Fibroblast of peridontal ligament (primary cell): ENCODE data around the gene SYT13.

Experiments
- DNase-seq: peaks from one replicate; pipeline ENCODE4 v3.0.0-alpha.2; 2010; ENCODE audit errors: extremely low read depth

Gene SYT13

DNA sequence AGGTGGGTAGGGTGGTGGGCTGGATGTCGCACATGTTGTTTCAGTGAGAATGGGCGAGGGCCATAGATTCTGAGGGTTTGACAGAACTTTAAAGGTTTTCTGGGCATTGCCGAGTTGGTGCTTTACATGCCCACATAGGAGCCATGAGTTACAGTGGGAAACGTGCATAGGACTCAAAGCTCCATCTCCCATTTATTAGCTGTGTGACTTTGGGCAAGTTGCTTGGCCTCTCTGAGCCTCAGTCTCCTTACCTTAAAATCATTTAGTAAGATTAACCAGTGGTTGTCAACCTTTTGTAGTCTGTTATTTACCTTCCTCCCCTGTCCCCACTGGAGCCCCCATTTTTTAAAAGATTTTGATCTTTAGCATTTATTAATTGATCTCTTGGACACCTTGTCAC, 67.4 kb downstream of the SYT13 start:
- DNase-seq = no peak

GRCh38 chr11:45217991-45218390, 68.2 kb downstream of the SYT13 start:
- DNase-seq = no peak

DNA sequence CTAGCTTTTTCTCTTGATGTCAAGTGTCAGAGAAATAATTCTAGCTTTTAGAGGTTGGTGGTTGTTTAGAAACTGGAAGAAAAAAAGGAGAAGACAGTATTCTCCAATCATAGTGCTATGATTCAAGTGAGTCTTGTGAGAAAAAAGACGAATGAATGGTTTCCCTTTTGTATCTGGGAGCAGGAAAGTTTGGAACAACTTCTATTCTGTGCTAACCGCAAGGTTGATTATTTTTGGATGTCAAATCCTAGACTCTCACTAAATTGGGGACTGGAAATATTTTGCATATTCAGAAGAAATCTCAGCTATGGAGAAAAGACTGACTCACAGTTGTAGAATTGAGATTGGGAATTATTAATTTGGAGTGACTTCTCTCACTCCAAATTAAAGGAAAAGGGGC, 69.2 kb downstream of the SYT13 start:
- no peak for DNase-seq

- DNase-seq = no peak
Observed at GRCh38 chr11:45216031-45216430, 70.1 kb downstream of the SYT13 start.

- DNase-seq = no peak
Observed at GRCh38 chr11:45215098-45215865, 70.9 kb downstream of the SYT13 start.

DNA sequence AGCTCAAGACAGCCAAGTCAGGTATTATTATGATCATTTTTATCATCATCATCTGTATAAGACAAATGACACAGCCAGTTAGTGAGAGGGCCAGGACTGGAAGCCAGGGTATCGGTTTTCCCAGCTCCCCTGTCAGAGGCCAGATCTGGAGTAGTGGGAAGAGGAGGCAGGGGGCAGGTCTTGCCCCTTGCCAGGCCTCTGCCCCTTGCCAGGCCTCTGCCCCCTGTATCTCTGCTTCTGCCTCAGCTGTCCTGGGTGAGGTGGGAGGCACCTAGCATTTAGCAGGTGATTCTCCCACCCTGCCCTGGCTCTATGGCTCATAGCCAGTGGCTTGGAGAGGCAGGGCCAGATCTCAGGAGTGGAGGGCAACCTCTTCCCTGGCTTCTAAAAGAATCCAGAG, 72.4 kb downstream of the SYT13 start:
- DNase-seq = no peak

DNA sequence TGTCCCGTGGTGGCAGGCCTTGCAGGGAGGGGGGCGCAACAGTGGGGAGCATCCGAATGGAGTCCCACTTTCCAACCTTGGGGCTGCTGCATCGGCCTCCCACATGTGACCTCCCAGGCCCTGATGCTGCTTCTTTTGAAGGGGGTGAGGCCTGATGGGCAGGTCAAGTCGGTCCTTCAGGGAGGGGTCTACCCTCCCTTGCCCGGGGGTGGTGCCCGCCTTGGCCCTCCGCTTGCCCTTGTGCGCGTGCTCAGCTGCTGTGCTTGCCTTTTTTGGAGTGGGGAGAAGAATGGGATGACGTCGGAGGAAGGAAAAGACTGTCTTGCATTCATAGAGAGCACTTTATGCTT, 72.8 kb downstream of the SYT13 start:
- DNase-seq = no peak

- DNase-seq = no peak
Observed at GRCh38 chr11:45212566-45213315, 73.4 kb downstream of the SYT13 start.

DNA sequence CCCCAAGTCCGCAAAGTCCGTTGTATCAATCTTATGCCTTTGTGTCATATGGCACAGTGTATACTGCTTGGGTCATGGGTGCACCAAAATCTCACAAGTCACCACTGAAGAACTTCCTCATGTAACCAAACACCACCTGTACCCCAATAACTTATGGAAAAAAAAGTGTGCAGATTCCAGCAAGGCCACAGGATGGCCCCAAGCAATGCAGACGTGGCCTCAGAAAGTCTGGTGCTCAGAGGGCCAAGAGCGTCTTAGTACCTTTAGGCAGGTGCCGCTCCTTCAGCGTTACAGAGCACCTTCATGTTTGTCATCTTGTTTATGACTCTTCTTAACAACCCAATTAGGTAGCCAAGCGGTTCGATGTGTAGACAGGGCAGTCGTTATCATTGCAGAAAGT, 74.4 kb downstream of the SYT13 start:
- no peak for DNase-seq

- DNase-seq = no peak
Observed at GRCh38 chr11:45210846-45211245, 75.3 kb downstream of the SYT13 start.

DNA sequence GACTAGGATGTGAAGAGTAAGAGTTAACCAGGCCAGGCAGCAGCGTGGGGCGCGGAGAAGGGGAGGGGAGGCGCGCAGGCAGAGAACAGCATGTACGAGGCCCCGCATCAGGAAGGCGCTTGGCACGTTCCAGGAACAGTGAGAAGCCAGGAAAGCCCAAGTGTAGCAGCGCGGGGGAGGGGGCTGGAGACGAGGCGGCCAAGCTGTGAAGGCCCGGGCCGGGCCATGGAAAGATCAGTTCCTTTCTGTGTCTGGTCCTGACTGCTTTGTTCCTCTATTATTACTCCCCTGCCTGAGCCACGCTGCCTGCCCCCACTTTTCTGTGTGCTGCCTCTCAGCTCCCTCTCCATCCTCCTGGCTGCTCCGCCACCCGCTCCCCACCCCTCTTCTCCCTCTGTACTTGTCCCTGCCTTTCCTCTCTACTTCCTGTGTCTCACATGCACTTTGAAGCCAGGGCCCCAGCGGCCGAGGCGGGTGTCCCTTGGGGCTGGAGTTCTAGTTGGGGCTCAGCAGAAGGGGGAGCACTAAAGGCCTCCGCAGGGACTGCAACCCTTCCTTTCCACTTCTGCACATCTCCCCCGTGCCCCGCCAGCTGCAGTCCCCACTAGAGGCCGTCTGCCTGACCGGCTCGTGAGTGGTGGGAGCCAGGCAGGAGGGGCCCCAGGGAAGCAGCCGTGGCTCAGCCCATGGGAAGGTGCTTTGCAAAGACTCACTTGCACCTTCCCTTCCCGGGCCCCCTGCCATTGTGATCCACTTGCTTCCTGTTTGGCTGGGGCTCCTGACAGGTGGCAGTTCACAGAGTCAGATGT, 76.0 kb downstream of the SYT13 start:
- DNase-seq = peak; percentile 7

DNA sequence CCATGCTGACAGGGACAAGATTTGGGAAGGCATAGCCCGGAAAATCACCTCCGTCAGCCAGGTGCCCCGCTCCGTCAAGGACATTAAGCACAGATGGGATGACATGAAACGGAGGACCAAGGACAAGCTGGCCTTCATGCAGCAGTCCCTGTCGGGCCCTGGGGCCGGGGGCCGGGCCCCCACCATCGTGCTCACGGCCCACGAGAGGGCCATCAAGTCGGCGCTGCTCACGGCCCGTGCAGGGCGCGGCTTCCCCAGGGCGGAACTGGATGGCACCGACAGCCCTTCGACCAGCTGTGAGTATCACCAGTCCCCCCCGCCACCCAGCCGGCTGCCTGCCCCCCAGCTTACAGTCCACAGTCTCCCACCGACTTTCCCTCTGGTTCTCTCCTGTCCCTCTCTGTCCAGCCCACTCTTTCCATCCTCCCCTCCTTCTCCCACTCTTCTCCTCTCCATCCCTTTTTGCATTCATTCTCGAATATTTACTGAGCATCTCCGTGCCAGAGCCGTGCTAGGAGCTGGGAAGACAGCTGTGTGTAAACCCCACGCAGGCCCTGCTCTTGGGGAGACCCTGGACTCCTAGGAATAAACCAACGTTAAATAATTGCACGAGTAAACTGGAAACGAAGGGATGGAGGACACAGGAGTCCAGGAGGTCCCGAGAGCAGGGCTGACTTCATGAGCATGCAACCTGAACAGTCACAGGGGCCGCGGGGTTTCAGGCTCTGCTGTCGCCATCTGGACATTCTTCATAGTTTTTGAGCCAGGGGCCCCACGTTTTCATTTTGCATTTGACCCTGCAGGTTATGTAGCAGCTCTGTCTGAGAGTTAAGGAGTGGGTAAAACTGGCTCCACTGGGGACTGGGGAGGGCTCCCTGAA, 76.9 kb downstream of the SYT13 start:
- no peak for DNase-seq

- no peak for DNase-seq
Observed at GRCh38 chr11:45208135-45208534, 78.0 kb downstream of the SYT13 start.

GRCh38 chr11:45205978-45206377, 80.2 kb downstream of the SYT13 start:
- no peak for DNase-seq

- no peak for DNase-seq
Observed at GRCh38 chr11:45204761-45205160, 81.4 kb downstream of the SYT13 start.

GRCh38 chr11:45193695-45194094, 92.4 kb downstream of the SYT13 start:
- DNase-seq = no peak
